ENCODE measurements around the gene TFCP2L1.

GRCh38 chr2:121211251-121211650 is 73.8 kb downstream of the TFCP2L1 start:
- TF ChIP-seq, protein P1, sequence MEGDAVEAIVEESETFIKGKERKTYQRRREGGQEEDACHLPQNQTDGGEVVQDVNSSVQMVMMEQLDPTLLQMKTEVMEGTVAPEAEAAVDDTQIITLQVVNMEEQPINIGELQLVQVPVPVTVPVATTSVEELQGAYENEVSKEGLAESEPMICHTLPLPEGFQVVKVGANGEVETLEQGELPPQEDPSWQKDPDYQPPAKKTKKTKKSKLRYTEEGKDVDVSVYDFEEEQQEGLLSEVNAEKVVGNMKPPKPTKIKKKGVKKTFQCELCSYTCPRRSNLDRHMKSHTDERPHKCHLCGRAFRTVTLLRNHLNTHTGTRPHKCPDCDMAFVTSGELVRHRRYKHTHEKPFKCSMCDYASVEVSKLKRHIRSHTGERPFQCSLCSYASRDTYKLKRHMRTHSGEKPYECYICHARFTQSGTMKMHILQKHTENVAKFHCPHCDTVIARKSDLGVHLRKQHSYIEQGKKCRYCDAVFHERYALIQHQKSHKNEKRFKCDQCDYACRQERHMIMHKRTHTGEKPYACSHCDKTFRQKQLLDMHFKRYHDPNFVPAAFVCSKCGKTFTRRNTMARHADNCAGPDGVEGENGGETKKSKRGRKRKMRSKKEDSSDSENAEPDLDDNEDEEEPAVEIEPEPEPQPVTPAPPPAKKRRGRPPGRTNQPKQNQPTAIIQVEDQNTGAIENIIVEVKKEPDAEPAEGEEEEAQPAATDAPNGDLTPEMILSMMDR (IDR thresholded peaks at IDR 0.05), result no peak
- TF ChIP-seq POLR2A (IDR thresholded peaks at IDR 0.05), result no peak
